Hematopoietic multipotent progenitor cell treated with erythropoietin and hydrocortisone succinate and interleukin-3 and kit ligand, for 4 days (in vitro differentiated cells): Measurements from ENCODE around the gene TMEM131.

Source experiments
- DNase-seq: peaks from one replicate; pipeline ENCODE4 v3.0.0-alpha.2; 2015

Gene TMEM131

GRCh38 chr2:97755491-97755890, 240.3 kb downstream of the TMEM131 start:
- no peak for DNase-seq

- DNase-seq = no peak
These were observed 240.9 kb downstream of the TMEM131 start for GRCh38 chr2:97754690-97755346.

DNA sequence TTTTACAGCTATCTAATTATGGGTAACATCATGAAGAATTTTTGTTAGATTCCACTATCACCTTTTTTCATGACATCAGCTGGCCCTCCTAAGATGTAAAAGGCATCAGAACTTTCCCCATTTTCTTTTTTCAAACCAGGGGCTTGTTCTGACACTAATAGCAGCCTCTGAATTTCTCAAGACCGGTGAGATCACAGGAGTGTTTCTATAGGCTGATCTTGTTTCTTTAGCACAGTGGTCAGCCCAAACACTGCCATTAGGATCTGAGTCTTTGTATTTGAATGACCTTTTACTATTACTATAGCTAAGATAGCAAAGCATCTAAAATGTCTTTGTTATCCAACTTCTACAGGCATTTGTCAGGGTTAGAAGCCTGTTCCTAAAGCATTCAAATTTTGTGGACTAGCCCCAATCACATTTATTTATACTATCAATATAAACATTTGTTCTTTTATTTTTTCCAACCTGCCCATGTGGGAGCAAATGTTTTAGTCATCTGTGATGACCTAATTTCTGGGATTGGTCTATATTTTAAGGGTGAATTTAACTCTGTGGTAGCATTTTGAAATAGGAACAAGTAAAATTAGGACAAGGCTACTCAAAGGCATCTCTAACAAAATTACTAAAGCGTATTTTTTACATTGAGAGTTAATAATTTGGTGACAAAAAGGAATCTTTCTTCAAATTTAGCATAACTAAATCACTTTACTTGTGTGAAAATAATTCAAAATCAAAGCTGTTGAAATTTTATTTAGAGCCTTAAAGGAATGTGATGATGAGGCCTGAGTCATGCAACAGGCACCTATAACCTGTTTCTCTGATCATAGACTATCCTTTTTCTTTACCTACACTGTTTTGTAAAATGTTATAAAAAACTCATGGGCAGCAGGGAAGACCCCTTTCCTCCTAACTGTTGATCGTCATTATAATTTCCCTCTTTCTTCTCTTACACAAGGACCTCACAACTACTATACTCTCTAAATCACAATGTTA, 243.1 kb downstream of the TMEM131 start:
- DNase-seq = no peak

DNA sequence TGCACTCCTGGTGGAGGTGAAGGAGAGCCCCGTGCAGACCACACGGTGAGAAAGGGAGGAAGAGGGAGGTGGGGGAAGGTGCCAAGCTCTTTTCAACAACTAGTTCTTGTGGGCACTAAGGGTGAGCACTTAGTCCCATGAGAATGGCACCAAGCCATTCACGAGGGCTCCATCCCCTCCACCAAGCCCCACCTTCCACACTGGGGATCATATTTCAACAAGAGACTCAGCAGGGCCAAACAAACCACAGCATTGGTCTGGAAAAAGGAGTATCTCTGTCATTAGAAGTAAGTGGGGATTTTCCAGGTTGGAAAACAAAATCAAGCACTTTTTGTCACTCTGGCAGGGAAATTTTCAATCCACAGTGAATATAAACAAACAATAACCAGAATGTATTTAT, 244.0 kb downstream of the TMEM131 start:
- DNase-seq = no peak

DNA sequence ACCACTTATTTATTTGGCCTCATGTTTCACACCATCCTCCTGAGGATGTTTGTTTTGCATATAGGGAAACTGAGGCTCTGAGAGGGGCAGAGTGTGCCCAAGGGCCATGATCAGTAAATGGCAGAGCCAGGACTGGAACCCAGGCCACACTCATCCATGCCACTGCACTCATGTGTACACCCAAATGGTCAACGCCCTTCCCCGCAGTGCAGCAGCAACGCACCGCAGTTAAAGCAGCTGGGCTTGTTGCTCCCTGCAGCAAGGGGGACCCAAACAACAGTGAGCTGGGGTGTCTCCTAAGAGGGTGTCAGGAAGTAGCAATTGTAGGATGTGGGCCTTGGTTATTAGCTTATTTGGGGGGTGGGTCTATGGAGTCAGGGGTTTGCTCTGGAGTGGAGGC, 245.7 kb downstream of the TMEM131 start:
- no peak for DNase-seq

DNA sequence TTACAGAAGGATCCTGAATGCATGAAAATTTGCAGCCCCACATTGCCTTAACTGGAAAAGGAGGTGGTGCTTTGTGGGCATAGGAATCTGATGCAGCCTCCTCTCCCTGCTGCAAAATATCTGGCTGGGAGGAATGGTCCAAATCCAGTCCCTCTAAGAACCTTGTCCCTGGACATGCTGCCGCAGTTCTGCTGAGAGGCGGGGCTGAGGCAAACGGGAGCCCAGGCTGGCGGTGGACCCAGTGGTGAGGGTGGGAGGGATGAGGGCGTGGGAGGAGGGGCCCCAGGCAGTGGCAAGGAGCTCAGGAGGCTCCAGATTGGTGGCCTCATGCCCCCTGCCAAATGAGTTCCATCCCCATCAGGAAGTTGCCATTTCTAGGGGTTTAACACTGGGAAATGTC, 246.2 kb downstream of the TMEM131 start:
- DNase-seq = no peak

DNA sequence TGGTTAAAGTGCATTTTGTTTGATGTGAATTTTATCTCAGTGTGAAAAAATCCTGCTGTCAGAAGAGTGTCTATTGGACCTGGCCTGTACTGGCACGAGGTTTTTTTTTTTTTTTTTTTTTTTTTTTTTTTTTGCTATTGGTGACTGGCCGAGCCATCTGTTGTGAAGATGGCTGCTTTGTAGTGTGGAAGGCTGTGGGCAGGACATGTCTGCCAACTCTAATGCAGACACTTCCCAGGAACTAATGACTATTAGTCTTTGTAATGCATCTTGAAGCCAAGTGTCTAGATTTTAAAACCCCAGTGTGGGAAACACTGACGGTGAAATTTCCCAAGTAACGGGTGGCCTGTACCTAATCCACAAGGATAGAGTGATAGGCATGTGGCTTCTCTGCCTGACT, 248.0 kb downstream of the TMEM131 start:
- DNase-seq = no peak

- peak; percentile 66 for DNase-seq
These were observed 248.5 kb downstream of the TMEM131 start for GRCh38 chr2:97747285-97747684.

DNA sequence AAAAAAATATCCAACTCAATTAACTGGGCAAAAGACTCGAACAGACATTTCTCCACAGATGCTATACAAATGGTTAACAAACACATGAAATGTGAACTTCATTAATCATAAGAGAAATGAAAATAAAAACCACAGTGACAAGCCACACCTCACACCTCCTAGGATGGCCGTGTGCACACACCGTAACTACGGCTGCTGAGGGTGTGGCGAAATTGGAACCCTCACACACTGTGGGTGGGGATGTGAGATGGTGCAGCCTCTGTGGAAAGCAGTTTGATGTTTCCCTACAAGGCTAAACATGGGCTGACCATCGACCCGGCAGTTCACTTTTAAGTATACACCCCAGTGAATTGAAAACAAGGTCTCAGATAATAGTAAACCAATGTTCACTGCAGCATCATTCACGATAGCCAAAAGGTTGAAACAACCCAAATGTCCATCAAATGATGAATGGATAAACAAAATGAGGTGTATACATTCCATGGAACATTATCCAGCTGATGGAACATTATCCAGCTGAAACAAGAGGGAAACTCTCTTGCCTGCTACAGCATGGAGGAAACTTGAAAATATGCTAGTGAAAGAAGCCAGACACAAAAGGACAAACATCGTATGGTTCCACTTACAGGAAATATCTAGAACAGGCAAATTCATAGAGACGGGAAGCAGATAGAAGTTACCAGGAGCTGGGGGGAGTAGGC, 250.1 kb downstream of the TMEM131 start:
- DNase-seq = peak; percentile 46

- DNase-seq = no peak
These were observed 251.8 kb downstream of the TMEM131 start for GRCh38 chr2:97743913-97744312.

- no peak for DNase-seq
These were observed 253.3 kb downstream of the TMEM131 start for GRCh38 chr2:97742381-97742847.

DNA sequence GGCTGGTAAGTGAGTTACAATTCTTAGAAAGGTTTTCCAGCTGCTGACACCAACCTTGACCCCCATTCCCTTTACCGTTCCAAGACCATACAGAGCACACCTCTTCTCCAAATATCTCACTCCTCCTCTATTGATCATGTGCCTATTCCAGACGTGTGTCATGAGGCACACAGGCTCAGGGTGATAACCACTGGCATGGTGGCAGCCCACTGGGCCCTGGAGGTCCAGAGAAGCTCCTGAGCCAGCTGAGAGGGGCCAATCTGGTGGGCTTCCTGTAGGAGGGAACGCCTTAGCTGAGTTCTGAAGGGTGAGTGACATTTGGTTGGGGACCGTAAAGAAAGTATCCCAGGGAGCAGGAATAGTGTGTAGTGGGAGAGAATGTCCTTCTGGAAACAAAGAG, 254.1 kb downstream of the TMEM131 start:
- DNase-seq = no peak

DNA sequence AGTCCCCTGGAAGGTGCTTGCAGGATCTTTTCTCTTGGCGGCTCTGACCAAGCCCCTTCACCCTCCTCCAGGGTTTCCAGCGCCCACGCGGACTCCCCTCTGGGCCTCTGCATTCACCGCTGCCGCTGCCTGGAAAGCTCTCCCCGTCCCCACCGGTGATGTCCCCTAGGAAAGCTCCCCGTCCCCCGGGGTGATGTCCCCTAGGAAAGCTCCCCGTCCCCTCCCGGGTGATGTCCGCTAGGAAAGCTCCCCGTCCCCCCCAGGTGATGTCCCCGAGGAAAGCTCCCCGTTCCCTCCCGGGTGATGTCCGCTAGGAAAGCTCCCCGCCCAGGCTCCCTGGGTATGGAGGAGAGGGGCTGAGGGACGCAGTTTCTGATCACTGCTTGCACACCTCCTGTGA, 254.5 kb downstream of the TMEM131 start:
- DNase-seq = no peak

DNA sequence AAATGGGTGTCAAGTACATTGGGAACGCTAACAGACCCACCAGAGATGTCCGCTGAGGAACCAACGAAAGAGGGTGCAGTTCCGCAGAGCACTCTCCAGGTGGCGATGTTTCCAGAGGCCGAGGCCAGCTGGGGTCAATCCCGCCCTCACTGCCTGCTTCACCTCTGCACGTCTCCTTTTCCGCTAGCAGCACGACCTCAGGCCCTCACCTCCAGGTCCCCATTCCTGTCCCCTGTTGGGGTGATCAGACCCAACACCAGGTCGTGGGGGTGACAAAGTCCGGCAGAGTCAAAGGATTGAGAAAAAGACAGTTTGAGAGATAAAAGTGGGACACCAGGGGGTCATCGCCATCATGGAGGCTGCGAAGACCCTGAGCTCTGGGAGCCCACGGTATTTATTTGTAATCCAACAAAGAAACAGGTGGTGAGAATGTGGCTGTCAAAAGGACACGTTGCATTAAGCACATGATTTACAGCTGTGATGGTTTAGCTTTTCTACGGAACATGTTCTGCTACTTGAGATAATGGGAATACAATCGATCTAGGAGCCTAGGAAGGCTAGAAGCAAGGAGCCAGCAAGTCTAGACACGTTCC, 255.1 kb downstream of the TMEM131 start:
- DNase-seq = peak; percentile 82

DNA sequence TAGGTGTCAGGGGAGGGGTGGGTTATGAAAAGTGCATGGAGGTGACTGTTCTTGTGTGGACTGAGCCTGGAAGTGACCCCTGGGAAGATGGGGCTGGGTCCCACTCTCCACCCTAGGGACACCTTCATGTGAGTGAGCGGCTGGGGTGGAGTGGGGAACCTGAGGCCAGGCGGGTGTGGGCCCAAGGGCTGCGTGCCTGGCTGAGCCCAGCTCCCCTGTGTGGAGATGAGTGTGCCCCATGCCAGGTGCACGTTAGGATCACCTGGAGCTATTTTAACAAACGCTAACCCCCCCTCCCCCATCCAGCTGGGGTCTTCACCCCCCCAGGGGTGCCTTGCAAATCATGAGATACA, 255.9 kb downstream of the TMEM131 start:
- no peak for DNase-seq

GRCh38 chr2:97739020-97739892, 256.5 kb downstream of the TMEM131 start:
- DNase-seq = no peak

DNA sequence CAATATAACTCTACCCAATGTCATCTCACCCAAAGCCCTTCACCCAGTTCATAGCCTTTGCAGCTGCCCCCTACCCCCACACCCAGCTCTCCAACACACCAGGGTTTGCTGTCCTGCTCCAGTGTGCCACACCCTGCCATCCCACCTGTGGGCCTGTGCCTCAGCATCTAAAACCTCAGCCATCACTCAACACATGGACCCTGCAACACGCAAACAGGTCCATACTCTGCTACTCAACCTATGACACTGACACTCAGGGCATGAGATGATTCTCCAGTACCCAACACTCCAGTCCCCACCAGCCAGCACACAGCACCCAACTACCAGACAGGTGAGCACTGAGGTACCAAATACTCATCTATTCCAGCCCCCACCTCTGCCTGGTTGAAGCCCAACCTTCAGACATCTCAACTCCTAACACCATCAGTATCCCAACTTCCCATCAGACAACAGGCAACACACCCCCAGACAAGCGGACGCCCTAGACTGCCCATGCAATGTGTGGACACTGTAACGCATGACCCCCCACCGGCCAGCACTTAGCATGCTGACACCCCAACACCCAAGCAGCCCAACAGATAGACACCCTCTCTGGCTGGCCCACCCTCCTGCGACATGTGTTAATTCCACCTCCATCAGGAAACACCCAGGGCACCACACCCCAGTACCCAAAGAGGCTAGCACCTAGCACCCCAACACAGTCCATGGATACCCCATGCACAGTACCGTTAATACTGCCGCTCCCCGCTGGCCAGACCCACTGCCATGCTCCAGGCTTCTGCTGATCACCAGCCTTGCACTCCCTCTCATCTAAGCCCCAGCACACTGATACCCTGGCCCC, 257.3 kb downstream of the TMEM131 start:
- DNase-seq = no peak

- DNase-seq = no peak
These were observed 258.1 kb downstream of the TMEM131 start for GRCh38 chr2:97737421-97738178.

GRCh38 chr2:97736608-97737330, 259.0 kb downstream of the TMEM131 start:
- DNase-seq = no peak

DNA sequence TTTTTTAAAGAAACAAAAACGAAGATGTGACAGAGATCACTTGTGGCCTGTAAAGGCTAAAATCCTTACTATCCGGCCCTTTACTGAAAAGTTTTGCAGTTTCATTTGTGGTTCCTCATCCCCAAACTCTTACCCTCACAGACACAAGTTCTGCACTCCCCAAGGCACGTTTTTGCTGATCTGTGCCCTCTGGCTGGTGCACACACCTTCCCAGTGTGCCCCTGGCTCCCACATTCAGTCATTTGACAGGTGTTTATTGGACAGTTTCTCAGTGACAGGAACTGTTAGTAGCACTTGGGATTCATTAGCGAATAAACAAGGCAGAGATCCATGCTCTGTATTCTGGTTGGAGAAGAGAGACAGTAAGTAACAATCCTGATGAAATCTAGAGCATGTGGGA, 259.6 kb downstream of the TMEM131 start:
- no peak for DNase-seq
